T-helper 1 cell treated with Interleukin-12 subunit alpha and Interleukin-12 subunit beta and Interleukin-4 antibody, amounts not matched to agents 30 μg/mL and 1 μg/mL, for 36 hours (primary cell): ENCODE data around the gene MPRIP.
A peak's percentile ranks its signal among the peaks of the same experiment; 100 is the strongest.
"Not testable (repeated sequence)": the region's sequence is repeated elsewhere in the genome, so short reads cannot be mapped to it uniquely, and the experiment has no call there.

Experiments used
- H3K27ac Mint-ChIP-seq: one replicate; pipeline ENCODE4 v1.8.0; 2021; ENCODE audit warnings: mild to moderate bottlenecking, mixed read lengths
- H3K27me3 Mint-ChIP-seq: one replicate; pipeline ENCODE4 v1.8.0; 2021; ENCODE audit warnings: low read depth, mixed read lengths
- H3K36me3 Mint-ChIP-seq: one replicate; pipeline ENCODE4 v1.8.0; 2021; ENCODE audit warnings: low read depth, mixed read lengths
- H3K4me1 Mint-ChIP-seq: one replicate; pipeline ENCODE4 v1.8.0; 2021; ENCODE audit warnings: low read depth, mixed read lengths
- H3K4me3 Mint-ChIP-seq: one replicate; pipeline ENCODE4 v1.8.0; 2021; ENCODE audit warnings: mild to moderate bottlenecking, moderate library complexity, mixed read lengths
- H3K9me3 Mint-ChIP-seq: one replicate; pipeline ENCODE4 v1.8.0; 2021; ENCODE audit warnings: mixed read lengths

MPRIP gene

GRCh38 chr17:17152385-17152784 lies 110.1 kb downstream of the MPRIP start:
- Mint-ChIP-seq H3K27ac (no peak overlapping the region), H3K9me3 (no peaks in the 10 kb centered on the region), H3K27me3 (no peaks in the 10 kb centered on the region), H3K4me3 (no peak overlapping the region), H3K4me1 (peaks cover 35% of the 10 kb centered on the region), H3K36me3 (peaks cover 56% of the 10 kb centered on the region)

DNA sequence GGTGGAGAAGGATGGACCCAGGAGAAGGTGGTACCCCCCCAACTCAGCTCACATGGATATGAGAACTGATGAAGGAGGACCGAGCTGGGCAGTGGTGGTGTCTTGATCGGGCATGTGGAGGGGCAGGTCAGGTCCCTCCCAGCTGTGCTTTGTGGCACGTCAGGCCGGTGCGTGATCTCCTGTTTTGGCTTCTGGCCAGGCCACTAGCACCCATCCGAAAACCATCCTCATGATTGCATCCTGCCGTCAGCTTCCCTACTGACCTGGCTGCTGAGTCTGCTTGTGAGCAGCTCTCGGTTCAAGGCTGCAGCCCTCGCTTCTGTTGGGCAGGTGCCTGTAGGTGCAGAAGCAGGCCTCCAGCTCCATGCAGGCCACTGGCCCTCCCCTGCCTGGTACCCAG lies 110.8 kb downstream of the MPRIP start:
- no peaks in the 10 kb centered on the region for H3K27me3 Mint-ChIP-seq
- H3K9me3 Mint-ChIP-seq, result no peaks in the 10 kb centered on the region
- H3K4me1 Mint-ChIP-seq, result peaks cover 35% of the 10 kb centered on the region
- H3K27ac Mint-ChIP-seq, result no peak overlapping the region
- peaks cover 50% of the 10 kb centered on the region for H3K36me3 Mint-ChIP-seq
- no peak overlapping the region for H3K4me3 Mint-ChIP-seq

DNA sequence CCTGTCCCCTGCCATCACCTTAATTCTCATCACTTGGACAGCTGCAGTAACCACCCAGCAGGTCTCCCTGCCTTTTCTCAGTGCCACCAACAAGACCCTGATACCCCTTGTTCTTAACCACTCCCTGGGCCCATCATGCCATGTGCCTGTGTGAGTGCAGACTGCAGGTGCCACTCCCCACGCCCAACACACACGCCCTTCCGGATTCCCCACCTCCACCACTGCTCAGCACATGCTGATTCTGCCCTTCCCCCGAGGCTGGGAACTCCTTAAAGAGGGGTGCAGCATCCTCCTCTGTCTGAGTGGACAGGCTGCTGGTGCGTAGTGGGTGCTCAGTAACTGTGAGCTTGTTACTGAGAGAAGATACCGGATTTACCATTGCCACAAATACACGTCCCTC lies 111.5 kb downstream of the MPRIP start:
- Mint-ChIP-seq H3K27ac (peak overlapping the region; percentile 52), H3K4me3 (no peak overlapping the region), H3K27me3 (no peaks in the 10 kb centered on the region), H3K9me3 (no peaks in the 10 kb centered on the region), H3K36me3 (peaks cover 50% of the 10 kb centered on the region), H3K4me1 (peaks cover 35% of the 10 kb centered on the region)

DNA sequence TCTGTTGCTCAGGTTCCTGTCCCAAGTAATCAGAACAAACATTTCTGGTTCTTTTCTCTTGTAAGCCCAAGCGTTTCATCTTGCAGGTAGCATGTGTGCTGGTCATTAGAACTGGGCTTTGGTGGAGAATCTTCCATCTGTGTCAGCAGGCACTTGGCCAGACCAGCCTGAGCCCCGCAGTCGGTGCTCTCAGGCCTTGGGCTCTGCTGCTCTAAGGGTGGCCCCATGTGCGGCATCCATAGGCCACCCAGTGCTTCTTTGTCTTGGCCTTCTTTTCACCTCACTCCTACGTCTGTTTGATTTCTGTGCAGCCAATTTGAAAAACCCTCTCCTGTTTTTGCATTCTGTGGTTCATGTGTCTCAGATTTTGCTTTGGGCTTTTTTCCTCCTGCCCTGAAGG lies 112.3 kb downstream of the MPRIP start:
- no peaks in the 10 kb centered on the region for H3K9me3 Mint-ChIP-seq
- peaks cover 56% of the 10 kb centered on the region for H3K36me3 Mint-ChIP-seq
- H3K27me3 Mint-ChIP-seq, result no peaks in the 10 kb centered on the region
- H3K4me1 Mint-ChIP-seq, result peaks cover 35% of the 10 kb centered on the region
- H3K27ac Mint-ChIP-seq, result peak overlapping the region; percentile 42
- H3K4me3 Mint-ChIP-seq, result no peak overlapping the region

GRCh38 chr17:17154981-17155380 lies 112.7 kb downstream of the MPRIP start:
- Mint-ChIP-seq H3K27ac (peak overlapping the region; percentile 42), H3K27me3 (no peaks in the 10 kb centered on the region), H3K4me3 (no peak overlapping the region), H3K9me3 (no peaks in the 10 kb centered on the region), H3K4me1 (peaks cover 32% of the 10 kb centered on the region), H3K36me3 (peaks cover 52% of the 10 kb centered on the region)

DNA sequence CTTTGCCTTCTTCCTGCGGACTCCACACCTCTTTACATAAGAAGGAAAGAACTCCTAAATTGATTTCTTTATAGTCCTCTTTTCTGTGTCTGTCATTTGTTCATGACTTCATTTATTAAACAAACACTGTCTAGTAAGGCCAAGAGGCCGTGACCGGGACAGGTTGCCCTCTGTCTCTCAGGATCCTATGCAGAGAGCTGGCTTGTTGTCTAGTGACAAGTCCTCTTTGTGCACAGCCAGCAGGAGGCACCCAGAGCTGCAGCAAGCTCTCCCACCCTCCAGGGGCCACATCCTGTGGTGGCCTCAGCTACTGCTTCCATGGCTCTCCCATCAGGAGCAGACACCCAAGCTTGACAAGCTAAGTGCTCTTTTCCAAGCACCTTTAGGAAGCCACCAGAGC lies 113.3 kb downstream of the MPRIP start:
- H3K27ac Mint-ChIP-seq, result peak overlapping the region; percentile 62
- peaks cover 47% of the 10 kb centered on the region for H3K36me3 Mint-ChIP-seq
- no peak overlapping the region for H3K4me3 Mint-ChIP-seq

DNA sequence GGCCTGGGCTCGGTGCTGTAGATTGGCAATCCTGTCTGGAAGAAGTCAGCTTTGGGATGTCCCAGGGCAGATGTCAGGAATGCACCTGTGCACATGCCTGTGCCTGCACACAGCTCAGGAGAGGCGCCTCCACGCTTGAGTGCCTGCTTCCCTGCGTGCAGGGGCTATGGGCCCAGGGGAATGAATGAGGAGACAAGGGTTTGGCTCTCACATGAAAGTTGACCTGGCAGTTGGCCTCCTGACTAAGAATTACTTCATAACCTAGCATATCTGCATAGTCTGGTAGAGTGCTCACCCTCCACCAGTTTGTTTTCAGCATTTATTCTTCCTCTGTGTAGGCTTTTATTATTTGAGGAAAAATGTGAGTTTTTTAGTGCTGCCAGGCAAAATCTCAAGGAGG lies 113.8 kb downstream of the MPRIP start:
- Mint-ChIP-seq H3K4me1 (peaks cover 25% of the 10 kb centered on the region), H3K27me3 (no peaks in the 10 kb centered on the region), H3K36me3 (peaks cover 48% of the 10 kb centered on the region), H3K27ac (no peak overlapping the region), H3K4me3 (no peak overlapping the region), H3K9me3 (no peaks in the 10 kb centered on the region)

More for the DNA sequence above, 113.3 kb downstream of the MPRIP start:
- Mint-ChIP-seq H3K27me3 (no peaks in the 10 kb centered on the region), H3K4me1 (peaks cover 26% of the 10 kb centered on the region), H3K9me3 (no peaks in the 10 kb centered on the region)

- peaks cover 46% of the 10 kb centered on the region for H3K36me3 Mint-ChIP-seq
- H3K27me3 Mint-ChIP-seq, result no peaks in the 10 kb centered on the region
- no peak overlapping the region for H3K4me3 Mint-ChIP-seq
- H3K4me1 Mint-ChIP-seq, result peaks cover 23% of the 10 kb centered on the region
- H3K27ac Mint-ChIP-seq, result no peak overlapping the region
- no peaks in the 10 kb centered on the region for H3K9me3 Mint-ChIP-seq
Observed at GRCh38 chr17:17156511-17156910, 114.3 kb downstream of the MPRIP start.

DNA sequence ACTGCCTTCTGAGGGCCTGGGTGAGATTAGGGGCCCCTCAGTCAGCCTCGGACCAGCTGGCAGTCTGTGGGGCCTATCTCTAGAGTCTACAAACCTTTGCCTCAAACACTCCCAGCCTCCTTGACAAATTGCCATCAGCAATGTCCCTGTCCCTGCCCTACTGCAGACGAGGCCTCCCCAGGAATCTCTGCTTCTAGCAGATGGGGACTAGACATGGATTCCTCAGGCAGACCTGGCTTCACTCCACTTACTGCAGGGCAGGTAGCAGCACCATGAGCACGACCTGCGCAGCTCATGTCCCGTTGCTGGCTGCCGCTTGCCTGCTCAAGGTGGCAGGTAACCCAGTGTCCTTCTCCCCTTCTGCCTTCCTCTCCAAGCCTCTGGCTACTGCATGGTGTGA lies 114.8 kb downstream of the MPRIP start:
- Mint-ChIP-seq H3K9me3 (no peaks in the 10 kb centered on the region), H3K4me3 (no peak overlapping the region), H3K4me1 (peaks cover 23% of the 10 kb centered on the region), H3K27ac (no peak overlapping the region), H3K27me3 (no peaks in the 10 kb centered on the region), H3K36me3 (peaks cover 48% of the 10 kb centered on the region)

- not testable (repeated sequence) for H3K27me3 Mint-ChIP-seq, H3K9me3 Mint-ChIP-seq, H3K27ac Mint-ChIP-seq, H3K4me3 Mint-ChIP-seq
- Mint-ChIP-seq H3K36me3 (peaks cover 41% of the 10 kb centered on the region), H3K4me1 (peaks cover 17% of the 10 kb centered on the region)
Observed at GRCh38 chr17:17158506-17158905, 116.2 kb downstream of the MPRIP start.

GRCh38 chr17:17159571-17159970 lies 117.3 kb downstream of the MPRIP start:
- H3K27ac Mint-ChIP-seq, result no peak overlapping the region
- no peaks in the 10 kb centered on the region for H3K9me3 Mint-ChIP-seq
- no peak overlapping the region for H3K4me3 Mint-ChIP-seq
- peaks cover 30% of the 10 kb centered on the region for H3K36me3 Mint-ChIP-seq
- H3K4me1 Mint-ChIP-seq, result peaks cover 9% of the 10 kb centered on the region
- H3K27me3 Mint-ChIP-seq, result no peaks in the 10 kb centered on the region

DNA sequence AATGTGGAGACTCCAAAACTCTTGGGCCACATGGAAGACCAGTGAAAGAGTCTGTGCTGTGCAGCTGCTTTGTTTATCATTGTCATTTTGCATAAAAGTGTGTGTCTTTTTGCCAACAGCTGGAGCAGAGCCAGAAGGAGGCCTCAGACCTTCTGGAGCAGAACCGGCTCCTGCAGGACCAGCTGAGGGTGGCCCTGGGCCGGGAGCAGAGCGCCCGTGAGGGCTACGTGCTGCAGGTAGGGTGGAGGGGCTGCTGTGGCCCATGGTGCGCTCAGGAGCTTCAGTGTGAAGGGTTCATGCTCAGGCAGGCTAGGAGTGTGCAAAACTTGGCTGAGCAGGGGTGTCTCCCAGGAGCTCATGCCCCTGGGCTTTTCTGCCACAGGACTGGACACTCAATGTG lies 118.9 kb downstream of the MPRIP start:
- H3K4me1 Mint-ChIP-seq, result no peaks in the 10 kb centered on the region
- no peak overlapping the region for H3K4me3 Mint-ChIP-seq
- H3K27me3 Mint-ChIP-seq, result no peaks in the 10 kb centered on the region
- peaks cover 30% of the 10 kb centered on the region for H3K36me3 Mint-ChIP-seq
- H3K27ac Mint-ChIP-seq, result no peak overlapping the region
- no peaks in the 10 kb centered on the region for H3K9me3 Mint-ChIP-seq

GRCh38 chr17:17161759-17162158 lies 119.5 kb downstream of the MPRIP start:
- Mint-ChIP-seq H3K9me3 (no peaks in the 10 kb centered on the region), H3K4me3 (no peak overlapping the region), H3K27me3 (no peaks in the 10 kb centered on the region), H3K27ac (no peak overlapping the region), H3K4me1 (no peaks in the 10 kb centered on the region), H3K36me3 (peaks cover 31% of the 10 kb centered on the region)

DNA sequence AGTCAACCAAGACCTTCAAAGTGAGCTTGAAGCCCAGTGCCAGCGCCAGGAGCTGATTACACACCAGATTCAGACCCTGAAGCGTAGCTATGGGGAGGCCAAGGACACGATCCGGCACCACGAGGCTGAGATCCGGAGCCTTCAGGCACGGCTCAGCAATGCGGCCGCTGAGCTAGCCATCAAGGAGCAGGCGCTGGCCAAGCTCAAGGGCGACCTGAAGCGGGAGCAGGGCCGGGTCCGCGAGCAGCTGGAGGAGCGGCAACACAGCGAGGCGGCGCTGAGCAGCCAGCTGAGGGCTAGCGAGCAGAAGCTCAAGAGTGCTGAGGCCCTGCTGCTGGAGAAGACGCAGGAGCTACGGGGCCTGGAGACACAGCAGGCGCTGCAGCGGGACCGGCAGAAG lies 121.9 kb downstream of the MPRIP start:
- H3K4me3 Mint-ChIP-seq, result no peak overlapping the region
- peaks cover 35% of the 10 kb centered on the region for H3K36me3 Mint-ChIP-seq

DNA sequence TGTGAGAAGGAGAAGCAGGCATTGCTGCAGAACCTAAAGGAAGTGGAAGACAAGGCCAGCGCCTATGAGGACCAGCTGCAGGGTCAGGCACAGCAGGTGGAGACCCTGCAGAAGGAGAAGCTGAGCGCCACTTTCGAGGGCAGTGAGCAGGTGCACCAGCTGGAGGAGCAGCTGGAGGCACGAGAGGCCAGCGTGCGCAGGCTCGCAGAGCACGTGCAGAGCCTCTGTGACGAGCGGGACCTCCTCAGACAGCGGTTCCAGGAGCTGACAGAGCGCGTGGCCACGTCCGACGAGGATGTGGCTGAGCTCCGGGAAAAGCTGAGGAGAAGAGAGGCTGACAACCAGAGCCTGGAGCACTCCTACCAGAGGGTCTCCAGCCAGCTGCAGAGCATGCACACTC lies 122.4 kb downstream of the MPRIP start:
- no peaks in the 10 kb centered on the region for H3K27me3 Mint-ChIP-seq
- H3K36me3 Mint-ChIP-seq, result peaks cover 31% of the 10 kb centered on the region
- no peak overlapping the region for H3K27ac Mint-ChIP-seq
- H3K4me3 Mint-ChIP-seq, result no peak overlapping the region
- no peaks in the 10 kb centered on the region for H3K9me3 Mint-ChIP-seq
- H3K4me1 Mint-ChIP-seq, result peaks cover 10% of the 10 kb centered on the region

More for the DNA sequence above, 121.9 kb downstream of the MPRIP start:
- Mint-ChIP-seq H3K4me1 (peaks cover 10% of the 10 kb centered on the region), H3K27me3 (no peaks in the 10 kb centered on the region), H3K9me3 (no peaks in the 10 kb centered on the region), H3K27ac (no peak overlapping the region)

- H3K27me3 Mint-ChIP-seq, result no peaks in the 10 kb centered on the region
- H3K4me3 Mint-ChIP-seq, result no peak overlapping the region
- H3K9me3 Mint-ChIP-seq, result no peaks in the 10 kb centered on the region
- no peak overlapping the region for H3K27ac Mint-ChIP-seq
- peaks cover 32% of the 10 kb centered on the region for H3K36me3 Mint-ChIP-seq
- H3K4me1 Mint-ChIP-seq, result peaks cover 12% of the 10 kb centered on the region
Observed at GRCh38 chr17:17165666-17166308, 123.5 kb downstream of the MPRIP start.
